ENCODE data around the gene GRIA1. TPM values are rescaled to one million over a fixed set of nuclear protein-coding genes. Genes with fewer than 3 reads are reported as not detected.
"Not testable (repeated sequence)": the region's sequence is repeated elsewhere in the genome, so short reads cannot be mapped to it uniquely, and the experiment has no call there.

GRIA1 gene
- total RNA-seq, 4 donors from 2014 or later = 0.12 to 0.19 TPM; not detected in 2

DNA sequence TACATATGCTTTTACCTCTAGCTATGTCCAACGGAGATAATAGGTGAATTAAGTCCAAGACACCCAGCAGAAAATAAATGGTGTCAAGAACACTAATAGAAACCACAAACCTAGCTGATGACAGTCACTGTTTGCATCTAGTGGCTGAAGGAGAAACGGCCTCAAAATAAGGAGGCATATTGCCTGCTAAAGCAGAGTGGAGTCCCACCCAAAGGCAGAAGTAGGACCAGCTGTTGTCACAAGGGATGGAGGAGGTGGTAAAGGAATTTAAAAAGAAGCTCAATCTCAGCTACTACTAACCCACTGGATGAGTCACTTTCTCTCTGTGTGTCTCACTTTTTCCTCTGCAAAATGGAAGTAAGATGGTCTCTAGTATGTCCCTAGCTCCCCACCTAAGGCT lies 224.3 kb downstream of the GRIA1 start:
- no peaks in the 10 kb centered on the region for H3K9me3 ChIP-seq
- no peak overlapping the region for H3K4me3 ChIP-seq
- H3K36me3 ChIP-seq = no peaks in the 10 kb centered on the region
- H3K27me3 ChIP-seq = no peaks in the 10 kb centered on the region
- intact Hi-C loops (cut with DNase I) = no loop called here
- no peak for DNase-seq
- peaks cover 0 to 7% (median 0%) of the 10 kb centered on the region in 3 donors for H3K4me1 ChIP-seq
- H3K27ac ChIP-seq = no peak overlapping the region
- 58 to 75% methylated on average over 2 of the region's 2 CpGs for WGBS, 2 donors
- TF ChIP-seq, protein P1, sequence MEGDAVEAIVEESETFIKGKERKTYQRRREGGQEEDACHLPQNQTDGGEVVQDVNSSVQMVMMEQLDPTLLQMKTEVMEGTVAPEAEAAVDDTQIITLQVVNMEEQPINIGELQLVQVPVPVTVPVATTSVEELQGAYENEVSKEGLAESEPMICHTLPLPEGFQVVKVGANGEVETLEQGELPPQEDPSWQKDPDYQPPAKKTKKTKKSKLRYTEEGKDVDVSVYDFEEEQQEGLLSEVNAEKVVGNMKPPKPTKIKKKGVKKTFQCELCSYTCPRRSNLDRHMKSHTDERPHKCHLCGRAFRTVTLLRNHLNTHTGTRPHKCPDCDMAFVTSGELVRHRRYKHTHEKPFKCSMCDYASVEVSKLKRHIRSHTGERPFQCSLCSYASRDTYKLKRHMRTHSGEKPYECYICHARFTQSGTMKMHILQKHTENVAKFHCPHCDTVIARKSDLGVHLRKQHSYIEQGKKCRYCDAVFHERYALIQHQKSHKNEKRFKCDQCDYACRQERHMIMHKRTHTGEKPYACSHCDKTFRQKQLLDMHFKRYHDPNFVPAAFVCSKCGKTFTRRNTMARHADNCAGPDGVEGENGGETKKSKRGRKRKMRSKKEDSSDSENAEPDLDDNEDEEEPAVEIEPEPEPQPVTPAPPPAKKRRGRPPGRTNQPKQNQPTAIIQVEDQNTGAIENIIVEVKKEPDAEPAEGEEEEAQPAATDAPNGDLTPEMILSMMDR (IDR thresholded peaks at IDR 0.05) = no peak
- no peak for TF ChIP-seq POLR2A (IDR thresholded peaks at IDR 0.05)

DNA sequence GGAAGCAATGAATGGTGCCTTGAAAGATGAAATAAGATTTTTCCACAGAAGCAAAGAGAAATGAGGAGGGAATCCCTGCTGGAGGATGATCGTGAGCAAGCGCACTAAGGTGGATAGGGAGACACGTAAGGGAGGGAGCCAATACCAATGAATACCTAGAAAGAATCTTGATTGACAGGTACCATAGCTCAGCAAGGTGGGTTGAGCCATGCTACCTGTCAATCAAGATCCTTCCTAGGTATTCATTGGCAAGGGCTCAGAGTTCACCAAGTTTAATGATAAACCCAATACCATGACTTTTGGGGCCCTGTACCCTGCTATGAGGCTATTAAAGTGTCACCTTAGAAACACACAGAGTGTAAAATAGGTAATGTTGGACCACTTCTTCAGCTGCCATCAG lies 226.8 kb downstream of the GRIA1 start:
- Histone ChIP-seq H3K4me1 (peaks cover 0 to 7% (median 0%) of the 10 kb centered on the region in 3 donors), H3K27me3 (no peaks in the 10 kb centered on the region), H3K9me3 (no peaks in the 10 kb centered on the region), H3K4me3 (no peak overlapping the region), H3K36me3 (no peaks in the 10 kb centered on the region), H3K27ac (no peak overlapping the region)
- DNase-seq = no peak
- 96 to 97% methylated on average over 3 of the region's 3 CpGs for WGBS, 2 donors
- TF ChIP-seq, protein P1 (IDR thresholded peaks at IDR 0.05) = no peak
- no peak for TF ChIP-seq POLR2A (IDR thresholded peaks at IDR 0.05)
- intact Hi-C loops (cut with DNase I) = no loop called here

DNA sequence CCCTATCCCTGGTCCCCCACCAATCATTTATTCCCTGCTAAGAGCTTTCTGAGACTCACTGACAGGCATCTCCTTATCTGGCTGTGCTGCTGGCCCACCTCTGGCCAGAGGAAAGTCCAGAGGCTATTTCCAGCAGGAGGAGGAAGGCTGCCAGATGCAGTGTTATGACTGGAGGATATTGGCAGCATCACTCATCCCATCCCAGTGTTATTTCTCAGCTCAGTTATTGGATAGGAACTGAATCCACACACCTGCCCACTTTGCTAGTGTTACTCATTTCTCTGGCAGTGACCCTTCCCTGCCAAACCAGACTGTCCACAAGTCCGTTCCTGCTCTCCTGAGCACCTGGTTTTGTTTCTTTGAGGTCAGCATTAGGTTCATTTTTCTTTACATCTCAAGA lies 228.2 kb downstream of the GRIA1 start:
- intact Hi-C loops (cut with DNase I) = no loop called here
- H3K27ac ChIP-seq = no peak overlapping the region
- TF ChIP-seq, protein P1 (IDR thresholded peaks at IDR 0.05) = no peak
- TF ChIP-seq POLR2A (IDR thresholded peaks at IDR 0.05) = no peak
- H3K36me3 ChIP-seq = no peaks in the 10 kb centered on the region
- no peak overlapping the region for H3K4me3 ChIP-seq
- H3K27me3 ChIP-seq = no peaks in the 10 kb centered on the region
- H3K9me3 ChIP-seq = no peaks in the 10 kb centered on the region
- H3K4me1 ChIP-seq = peaks cover 0 to 7% (median 0%) of the 10 kb centered on the region in 3 donors
- no peak for DNase-seq
- WGBS, 2 donors = 18 to 29% methylated on average over 1 of the region's 1 CpG

DNA sequence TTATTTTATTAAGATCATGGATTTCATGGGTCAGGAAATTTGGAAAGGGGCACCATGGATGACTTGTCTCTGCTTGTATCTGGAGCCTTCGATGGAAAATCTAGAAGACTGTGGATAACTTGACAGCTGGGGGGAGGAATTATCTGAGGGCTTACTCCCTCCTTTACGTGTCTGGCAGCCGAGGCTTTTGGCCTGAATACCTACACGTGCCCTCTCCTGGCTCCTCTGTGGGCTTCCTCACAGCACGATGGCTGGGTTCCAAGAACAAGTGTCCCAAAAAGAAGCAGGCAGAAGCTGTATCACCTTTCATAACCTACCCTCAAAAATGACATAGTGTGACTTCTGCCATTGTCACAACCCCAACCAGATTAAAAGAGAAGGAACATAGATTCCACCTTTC lies 228.9 kb downstream of the GRIA1 start:
- TF ChIP-seq POLR2A (IDR thresholded peaks at IDR 0.05) = no peak
- TF ChIP-seq, protein P1 (IDR thresholded peaks at IDR 0.05) = no peak
- no peak for DNase-seq
- Histone ChIP-seq H3K27me3 (no peaks in the 10 kb centered on the region), H3K4me3 (no peak overlapping the region), H3K9me3 (no peaks in the 10 kb centered on the region), H3K27ac (no peak overlapping the region), H3K36me3 (no peaks in the 10 kb centered on the region), H3K4me1 (peaks cover 0 to 7% (median 0%) of the 10 kb centered on the region in 3 donors)
- intact Hi-C loops (cut with DNase I) = no loop called here
- 31 to 48% methylated on average over 4 to 5 of the region's 5 CpGs for WGBS, 2 donors

DNA sequence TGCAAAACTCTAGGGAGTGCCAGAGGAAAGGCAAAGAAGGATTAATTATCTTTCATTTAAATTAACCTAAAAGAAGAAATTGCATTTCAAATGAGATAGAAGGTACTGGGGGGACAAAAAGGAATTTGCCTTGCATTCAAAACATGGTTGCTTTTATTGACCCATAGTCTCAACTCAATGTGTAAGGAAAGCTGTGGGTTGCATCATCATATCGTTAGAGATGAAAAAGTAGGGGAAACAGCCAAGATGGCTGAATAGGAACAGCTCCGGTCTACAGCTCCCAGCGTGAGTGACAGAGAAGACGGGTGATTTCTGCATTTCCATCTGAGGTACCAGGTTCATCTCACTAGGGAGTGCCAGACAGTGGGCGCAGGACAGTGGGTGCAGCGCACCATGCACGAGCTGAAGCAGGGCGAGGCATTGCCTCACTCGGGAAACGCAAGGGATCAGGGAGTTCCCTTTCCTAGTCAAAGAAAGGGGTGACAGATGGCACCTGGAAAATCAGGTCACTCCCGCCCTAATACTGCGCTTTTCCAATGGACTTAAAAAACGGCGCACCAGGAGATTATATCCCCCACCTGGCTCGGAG lies 232.6 kb downstream of the GRIA1 start:
- DNase-seq; H3K27ac ChIP-seq; H3K36me3 ChIP-seq; H3K4me3 ChIP-seq; H3K9me3 ChIP-seq; H3K27me3 ChIP-seq; H3K4me1 ChIP-seq; intact Hi-C loops (cut with DNase I): not testable (repeated sequence)
- WGBS, 2 donors = 83 to 91% methylated on average over 7 to 15 of the region's 15 CpGs

DNA sequence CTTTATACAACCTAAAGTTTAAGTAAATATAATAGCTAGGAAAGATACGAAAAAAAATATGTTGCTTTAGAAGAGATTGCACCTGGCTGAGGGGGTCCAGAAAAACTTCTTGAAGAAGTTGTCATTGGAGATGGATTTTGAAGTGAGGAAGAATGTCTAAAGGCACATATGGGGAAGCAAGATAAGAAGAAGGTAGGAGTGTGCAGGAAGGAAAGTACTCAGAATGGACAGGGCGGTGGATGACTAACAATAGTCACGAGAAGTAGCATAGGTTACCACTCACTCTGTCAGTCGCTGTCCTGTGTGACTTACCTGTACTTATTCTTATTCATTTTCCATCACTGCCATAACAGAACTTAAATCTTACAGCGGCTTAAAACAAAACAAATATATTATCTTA lies 251.6 kb downstream of the GRIA1 start:
- TF ChIP-seq, protein P1 (IDR thresholded peaks at IDR 0.05) = no peak
- TF ChIP-seq POLR2A (IDR thresholded peaks at IDR 0.05) = no peak
- no peaks in the 10 kb centered on the region for H3K27me3 ChIP-seq
- intact Hi-C loops (cut with DNase I) = no loop called here
- H3K4me1 ChIP-seq = no peaks in the 10 kb centered on the region
- H3K4me3 ChIP-seq = no peak overlapping the region
- no peaks in the 10 kb centered on the region for H3K9me3 ChIP-seq
- 52 to 64% methylated on average over 5 of the region's 5 CpGs for WGBS, 2 donors
- no peaks in the 10 kb centered on the region for H3K36me3 ChIP-seq
- no peak overlapping the region for H3K27ac ChIP-seq
- DNase-seq = no peak
